Activated CD4-positive, alpha-beta T cell treated with anti-CD3 and anti-CD28 coated beads, Interleukin-2, amount 50 U/mL, for 24 hours (primary cell): ENCODE data around the gene OGFOD1.

ENCODE experiments used
- DNase-seq, 2 donors: peaks; one replicate each; pipeline ENCODE4 v3.0.0-alpha.2; 2020; ENCODE audit warnings: low read depth in 1 of 2, low spot score in 1 of 2

OGFOD1 gene

DNA sequence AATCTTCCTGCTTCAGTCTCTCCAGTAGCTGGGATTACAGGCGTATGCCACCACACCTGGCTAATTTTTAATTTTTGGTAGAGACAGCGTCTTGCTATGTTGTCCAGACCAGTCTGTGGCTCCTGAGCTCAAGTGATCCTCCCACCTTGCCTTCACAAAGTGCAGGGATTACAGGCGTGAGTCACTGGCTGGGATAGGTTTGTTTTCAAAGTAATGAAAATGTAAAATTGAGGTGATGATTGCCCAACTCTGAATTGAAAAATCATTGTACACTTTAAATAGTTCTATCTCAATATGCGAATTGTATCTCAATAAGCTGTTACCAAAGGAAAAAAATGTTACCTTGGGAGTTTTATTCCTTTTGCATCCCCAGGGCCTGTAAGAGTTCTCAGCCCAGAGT, 24.8 kb upstream of the OGFOD1 start:
- DNase-seq: no peak

DNA sequence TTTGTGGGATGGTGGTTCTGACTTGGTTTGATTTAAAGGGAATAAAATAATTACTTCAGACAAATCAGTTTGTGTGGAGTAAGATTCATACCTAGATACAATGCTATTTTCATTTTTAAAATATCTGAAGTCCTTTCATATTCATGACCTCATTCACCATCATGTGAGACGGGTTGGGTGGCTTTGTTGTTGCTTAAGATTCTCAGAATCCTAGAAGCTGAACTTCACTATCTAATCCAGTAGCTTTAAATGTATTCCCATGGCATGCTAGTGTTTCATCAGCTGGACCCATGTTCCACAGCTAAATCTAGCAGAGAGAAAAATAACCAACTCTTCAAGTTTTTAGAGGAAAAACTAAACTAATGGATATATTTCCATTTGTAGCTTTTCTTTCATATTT, 23.3 kb upstream of the OGFOD1 start:
- no peak for DNase-seq

DNA sequence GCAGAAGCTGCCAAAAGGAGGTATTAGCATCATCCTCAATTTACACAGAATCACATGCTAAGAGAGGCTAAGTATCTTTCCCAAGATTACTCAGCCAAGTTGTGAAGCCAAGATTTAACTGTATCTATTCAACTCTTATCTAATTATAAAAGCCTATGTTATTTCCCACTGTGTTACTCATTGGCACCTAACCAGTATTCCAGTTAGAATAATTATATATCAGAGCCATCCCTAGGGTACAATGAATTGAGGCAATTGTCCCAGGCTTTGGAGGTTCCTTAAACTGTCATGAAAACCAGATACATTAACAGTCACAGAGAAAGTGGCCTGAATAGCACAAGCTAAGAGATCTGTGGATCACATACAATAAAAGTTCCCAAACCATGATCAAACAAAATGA, 15.1 kb upstream of the OGFOD1 start:
- no peak for DNase-seq

DNA sequence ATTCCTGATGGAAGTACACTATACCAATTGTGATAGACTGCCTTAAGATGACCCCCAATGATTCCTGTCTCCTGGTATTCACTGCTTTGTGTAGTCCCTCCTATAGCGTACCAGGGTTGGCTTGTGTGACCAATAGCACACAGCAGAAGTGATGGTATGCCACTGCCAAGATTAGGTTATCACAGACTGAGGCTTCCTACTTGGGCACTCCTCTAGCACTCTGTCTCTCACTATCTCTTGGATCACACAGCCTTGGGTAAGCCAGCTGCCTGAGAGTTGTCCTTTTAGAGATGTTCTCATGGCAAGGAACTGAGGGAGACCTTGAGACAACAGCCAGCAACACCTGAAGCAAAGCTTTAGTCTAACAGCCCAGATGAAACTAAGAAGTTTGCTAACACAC, 13.3 kb upstream of the OGFOD1 start:
- no peak for DNase-seq

DNA sequence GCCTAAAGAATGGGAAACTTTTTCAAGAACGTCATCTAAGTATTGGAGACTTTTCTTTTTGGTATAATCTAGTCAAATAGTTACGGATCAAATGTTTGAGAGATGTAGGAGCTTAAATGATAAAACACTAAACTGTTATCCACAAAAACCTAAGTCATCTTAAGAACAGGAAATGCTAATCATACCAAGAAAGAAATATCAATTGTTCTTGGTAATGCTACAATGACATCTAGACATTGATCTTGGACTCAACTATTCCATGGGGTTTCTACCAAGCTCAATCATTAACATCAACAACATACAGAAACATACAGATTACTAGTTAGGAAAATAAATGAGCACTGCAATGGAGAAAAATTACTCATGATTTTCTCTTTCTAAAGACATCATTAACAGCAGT, 4.1 kb upstream of the OGFOD1 start:
- DNase-seq: no peak

DNA sequence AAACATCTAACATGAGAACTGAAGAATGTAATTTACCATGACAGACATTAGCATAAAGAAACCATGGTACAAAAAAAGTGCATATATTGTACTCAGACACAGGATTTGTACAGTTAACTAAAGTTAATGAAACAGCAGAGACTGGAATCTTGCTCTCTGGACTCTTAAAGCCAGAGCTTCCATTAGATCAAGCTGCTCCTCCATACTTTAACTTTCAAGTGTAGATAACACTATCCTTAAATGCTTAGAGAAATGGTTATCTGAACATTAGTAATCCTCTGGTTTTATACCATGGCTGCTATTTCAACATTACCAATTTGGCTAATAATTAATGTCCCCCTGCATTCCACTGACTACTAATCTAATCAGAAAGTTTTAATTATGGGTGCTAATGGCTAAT, 3.3 kb upstream of the OGFOD1 start:
- no peak for DNase-seq

DNA sequence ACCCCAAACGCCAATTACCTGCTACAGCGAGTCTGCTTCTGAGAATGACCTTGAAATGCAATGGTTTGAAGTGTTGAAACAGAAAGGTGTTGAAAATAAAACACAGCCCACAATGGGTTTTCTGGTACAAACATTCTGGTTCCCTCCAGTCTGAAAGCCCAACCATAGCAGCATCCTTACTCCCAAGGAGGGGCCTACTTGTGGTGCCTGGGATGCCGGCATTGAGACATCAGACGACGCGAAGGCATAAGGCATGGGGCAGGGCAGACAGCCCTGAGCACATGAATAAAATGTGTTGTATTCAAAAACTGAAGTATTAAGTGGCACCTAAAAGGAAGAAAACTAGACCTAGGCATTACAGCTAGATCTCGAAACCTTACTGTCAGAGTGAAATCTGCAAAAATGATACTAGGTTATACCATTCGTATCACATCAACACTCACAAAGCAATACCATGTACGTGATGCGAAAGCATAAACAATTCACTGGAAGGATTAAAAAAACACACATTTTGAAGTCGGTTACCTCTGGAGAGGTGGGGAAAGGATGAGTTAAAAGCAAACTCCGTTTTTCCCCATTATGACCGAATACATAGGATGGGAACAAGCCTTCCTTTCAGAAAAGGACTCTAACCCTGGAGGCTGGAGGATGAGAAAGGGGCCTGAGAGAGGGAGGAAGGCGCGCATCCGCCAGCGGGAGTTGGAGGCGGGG, 924 bp upstream of the OGFOD1 start:
- no peak for DNase-seq

DNA sequence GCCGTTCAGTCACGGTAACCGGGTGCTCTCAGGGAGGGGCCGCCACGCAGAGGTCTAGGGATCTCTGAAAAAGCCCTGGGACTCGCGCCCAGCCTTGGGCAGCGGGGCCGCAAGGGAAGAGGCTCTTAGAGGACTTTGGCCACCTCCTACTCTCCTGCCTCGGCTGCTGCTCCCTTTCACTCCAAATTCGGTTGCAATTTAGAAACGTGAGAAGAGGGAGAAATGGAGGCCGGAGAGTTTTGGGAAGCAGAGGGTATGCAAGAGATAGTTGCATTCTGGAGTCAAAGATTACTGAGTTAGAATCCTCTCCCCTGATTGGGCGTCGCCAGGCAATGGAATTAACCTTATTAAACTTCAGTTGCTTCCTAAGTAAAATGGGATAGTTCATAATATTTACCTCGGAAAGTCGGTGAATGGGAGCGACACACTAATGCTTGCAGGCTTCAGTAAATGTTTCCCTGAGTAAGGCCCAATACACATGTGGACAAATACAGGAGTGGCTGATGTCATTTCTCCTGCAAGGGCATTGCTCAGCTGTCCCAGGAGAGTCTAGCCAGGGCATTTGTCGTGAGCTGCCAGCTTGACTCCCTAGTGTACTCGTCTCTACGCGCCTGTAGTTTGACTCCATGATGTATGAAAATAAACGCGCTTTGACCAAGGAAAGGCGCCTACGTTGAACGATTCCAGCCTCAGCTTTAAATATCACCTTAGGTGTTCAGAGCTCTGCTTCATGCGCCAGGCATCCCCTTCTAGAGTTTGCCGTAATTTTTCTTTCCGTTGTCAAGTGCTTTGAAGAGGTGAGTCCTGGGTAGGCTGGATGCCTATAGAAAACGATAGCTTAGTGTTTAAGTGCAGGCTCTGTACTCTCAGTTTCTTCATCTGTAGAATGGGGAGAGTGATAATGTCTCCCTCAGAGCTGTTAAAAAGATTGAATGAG, 667 bp downstream of the OGFOD1 start:
- no peak for DNase-seq

DNA sequence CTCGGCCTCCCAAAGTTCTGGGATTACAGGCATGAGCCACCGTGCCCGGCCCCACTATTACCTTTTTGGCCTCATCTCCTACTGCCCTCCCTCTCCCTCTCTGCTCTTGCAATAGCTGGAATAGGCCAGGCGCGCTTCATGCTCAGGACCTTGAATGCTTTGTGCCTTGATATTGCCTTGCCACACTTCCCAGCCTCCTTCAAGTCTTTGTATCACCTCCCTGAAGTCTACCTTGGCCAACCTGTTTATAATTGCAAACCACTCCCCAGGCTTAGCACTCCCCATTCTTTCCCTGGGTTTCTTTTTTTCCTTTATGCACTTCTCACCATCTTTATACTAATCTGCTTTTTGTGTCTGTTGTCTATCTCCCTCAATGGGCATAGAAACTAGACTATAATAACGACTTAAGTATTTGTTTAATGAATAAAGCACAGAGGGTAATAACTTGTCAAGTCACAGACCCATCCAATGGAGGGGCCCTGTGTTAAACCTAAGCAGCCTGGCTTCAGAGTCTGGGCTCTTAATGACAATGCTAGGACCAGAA, 6.6 kb downstream of the OGFOD1 start:
- DNase-seq: no peak

DNA sequence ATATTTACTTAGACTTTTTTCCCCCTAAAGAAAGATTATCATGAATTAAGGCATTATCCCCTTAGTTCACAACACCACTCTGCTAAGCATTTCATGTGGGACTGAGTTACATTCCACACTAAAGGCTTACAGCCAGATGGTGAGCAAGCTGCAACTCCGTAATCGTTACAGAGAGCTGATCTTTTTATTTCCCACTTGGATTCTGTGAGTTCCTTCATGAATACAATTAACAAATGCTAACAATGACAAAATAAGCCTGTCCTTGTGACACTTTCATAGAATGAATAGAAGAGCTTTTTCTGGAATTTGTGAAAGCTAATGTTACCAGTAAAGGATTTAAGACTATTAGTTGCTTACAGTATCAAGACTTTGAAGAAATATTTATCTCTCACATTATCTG, 8.7 kb downstream of the OGFOD1 start:
- no peak for DNase-seq

DNA sequence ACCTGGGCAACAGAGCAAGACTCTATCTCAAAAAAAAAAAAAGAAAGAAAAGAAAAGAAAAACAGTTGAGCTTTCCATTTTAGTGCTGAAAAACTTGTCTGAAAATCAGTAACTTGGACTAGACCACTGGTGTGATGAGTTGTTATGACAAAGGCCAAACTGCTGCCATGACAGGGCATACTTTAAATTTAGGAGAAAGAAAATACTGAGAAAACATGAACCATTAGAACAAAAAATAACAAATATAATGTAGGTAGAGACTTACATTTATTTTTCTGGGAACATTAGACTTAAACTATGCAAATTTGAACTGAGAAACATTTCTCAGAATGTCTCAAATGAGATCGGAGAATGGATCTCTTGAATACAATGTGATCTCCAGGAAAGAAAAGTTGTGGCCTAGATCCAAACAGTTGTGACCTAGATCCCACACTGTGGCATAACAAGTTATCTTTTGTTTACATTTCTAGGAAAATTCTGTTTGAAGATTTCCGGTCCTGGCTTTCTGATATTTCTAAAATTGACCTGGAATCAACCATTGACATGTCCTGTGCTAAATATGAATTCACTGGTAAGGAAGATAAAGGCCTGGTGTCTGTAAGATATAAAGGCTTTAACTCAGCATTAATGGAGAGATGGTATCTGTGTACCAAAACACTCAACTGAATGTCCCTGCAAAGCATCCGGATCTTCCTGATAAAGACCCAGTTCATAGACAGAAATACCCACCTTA, 10.9 kb downstream of the OGFOD1 start:
- DNase-seq: no peak

DNA sequence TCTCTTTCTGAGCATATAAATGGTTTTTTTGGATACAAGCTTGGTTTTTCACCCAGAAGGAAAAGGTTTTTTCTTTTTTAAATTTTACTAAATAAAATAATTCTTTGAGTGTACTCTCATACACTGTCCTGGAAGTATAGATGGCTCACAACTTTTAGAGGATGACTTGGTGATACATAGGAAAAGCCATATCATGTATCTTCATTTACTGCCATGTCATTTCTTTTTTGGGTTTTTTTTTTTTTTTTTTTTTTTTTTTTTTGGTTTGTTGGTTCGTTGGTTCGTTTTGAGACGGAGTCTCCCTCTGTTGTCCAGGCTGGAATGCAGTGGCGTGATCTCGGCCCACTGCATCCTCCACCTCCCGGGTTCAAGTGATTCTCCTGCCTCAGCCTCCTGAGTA, 11.8 kb downstream of the OGFOD1 start:
- DNase-seq: no peak

DNA sequence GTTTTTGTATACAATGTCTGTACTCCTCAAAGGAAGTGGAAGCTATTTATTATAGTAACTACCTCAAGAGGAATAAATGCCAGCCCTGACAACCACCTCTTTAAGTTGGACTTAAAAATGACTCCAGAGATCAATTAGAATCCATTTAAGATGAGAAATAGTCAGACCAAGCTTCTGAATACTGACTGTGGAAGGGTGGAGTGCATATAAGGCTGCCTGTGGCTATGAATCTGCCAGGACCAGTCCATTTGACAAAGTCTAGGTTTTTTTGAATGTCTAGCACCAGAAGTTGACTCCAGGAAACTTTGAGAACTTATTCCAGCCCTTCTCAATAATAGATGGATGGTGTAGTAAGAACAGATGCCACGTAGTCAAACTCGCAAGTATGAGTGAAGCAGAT, 15.0 kb downstream of the OGFOD1 start:
- no peak for DNase-seq

DNA sequence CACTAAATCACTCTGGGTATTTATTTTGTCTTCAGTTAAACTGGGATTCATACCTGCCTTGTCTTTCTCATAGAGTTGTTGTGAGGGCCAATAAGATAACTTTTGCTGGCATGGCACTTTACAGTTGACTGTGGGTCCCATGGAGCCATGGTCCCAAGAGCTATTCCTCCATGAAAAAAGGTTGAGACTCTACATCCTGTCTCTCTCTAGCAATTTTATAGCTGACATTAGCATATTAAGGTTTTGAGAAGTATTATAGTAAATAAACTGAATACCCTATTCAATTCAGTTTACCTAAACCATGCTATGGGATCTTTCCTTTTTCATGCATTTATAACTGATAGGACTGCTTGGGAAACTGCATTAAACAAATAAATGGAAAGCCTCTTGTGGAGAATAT, 17.4 kb downstream of the OGFOD1 start:
- no peak for DNase-seq

DNA sequence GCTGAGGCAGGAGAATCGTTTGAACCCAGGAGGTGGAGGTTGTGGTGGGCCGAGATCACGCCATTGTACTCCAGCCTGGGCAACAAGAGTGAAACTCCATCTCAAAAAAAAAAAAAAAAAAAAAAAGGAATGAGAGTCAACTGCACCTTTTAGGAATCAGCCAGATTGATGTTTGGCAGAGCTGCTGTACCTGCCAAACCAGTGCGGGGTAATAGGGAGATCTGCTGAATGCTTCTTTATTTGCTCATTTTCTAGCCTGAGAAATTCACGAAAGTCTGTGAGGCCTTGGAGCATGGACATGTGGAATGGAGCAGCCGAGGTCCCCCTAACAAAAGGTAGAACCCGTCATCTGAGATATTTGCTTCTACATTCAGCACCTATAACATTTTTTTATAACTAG, 18.4 kb downstream of the OGFOD1 start:
- DNase-seq: no peak

DNA sequence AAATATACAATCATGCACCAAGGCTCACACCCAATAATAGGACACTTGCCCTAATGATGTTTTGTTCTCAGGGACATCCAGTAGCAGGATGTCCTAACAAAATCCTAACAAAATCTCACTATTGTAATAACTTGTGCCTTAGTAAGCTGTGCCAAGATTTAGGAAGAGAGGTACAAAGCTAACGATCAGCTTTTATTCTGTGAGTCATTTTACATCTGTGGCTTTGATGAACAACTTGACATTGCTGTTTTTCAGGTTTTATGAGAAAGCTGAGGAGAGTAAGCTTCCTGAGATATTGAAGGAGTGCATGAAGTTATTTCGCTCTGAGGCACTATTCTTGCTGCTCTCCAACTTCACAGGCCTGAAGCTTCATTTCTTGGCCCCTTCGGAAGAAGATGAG, 18.9 kb downstream of the OGFOD1 start:
- no peak for DNase-seq

DNA sequence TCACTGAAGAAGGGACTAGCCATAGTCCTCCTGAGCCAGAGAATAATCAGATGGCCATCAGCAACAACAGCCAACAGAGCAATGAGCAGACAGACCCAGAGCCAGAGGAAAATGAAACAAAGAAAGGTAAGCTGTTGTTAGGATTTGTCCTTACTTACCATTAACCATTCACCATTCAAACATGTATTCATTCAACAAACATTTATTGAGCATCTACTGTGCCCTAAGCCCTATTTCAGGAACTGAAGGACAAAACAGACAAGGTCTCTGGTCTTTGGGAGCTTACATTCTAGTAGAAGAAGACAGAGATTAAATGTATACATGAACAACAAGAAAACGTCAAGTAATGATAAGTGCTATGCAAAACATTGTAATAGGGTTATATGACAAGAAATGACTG, 19.3 kb downstream of the OGFOD1 start:
- no peak for DNase-seq

DNA sequence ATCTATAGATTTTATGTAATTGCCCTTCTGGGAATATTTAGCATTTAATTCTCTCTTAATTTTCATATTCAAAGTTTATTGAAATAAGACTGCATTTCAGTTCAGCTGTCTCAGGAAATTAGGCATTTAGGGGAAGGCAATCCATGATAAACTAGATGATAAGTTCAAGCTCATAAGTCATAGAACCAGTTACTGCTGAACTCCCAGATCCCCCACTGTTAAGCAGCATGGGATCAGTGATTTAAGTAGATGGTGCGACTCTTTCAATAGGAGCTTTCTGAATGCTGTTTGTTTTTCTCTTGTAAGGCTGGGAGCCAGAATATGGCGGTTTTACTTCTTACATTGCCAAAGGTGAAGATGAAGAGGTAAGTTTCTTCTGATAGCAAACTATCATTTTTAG, 23.8 kb downstream of the OGFOD1 start:
- DNase-seq: no peak

DNA sequence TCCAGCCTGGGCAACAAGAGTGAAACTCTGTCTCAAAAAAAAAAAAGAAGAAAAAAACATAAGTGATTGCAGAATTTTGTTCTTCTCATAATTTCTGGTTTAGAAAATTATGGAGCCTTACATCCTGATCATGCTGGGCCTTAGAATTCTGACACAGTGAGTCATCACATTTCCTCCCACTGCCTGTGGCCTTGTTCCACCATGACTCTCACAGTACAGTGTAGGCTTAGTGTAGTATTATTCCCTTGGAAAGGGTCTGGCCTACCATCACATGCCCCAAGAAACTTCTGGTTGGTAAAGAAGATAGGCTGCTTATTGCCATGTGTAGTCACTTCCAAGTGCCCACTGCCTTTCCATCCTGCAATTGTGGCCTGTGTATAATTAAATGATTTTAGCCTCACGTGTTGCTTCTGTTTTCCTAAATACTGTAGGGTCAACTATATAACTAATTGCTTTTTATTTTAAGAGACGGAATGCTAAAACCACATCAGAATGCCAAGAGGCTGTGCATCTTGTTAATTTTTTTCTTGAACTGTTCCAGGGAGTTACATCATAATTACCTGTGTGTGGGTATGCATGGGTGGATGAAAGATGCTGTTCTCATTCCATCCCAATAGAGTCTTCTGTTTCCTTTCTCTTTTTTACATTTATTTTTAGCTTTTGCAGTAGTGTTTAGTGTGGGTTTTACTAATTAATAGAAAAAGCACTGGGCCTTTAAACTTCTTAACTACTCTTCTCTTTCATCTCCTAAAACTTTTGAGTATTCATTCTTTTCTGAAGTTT, 25.9 kb downstream of the OGFOD1 start:
- peak in 1 of 2 donors; percentile 14 for DNase-seq

DNA sequence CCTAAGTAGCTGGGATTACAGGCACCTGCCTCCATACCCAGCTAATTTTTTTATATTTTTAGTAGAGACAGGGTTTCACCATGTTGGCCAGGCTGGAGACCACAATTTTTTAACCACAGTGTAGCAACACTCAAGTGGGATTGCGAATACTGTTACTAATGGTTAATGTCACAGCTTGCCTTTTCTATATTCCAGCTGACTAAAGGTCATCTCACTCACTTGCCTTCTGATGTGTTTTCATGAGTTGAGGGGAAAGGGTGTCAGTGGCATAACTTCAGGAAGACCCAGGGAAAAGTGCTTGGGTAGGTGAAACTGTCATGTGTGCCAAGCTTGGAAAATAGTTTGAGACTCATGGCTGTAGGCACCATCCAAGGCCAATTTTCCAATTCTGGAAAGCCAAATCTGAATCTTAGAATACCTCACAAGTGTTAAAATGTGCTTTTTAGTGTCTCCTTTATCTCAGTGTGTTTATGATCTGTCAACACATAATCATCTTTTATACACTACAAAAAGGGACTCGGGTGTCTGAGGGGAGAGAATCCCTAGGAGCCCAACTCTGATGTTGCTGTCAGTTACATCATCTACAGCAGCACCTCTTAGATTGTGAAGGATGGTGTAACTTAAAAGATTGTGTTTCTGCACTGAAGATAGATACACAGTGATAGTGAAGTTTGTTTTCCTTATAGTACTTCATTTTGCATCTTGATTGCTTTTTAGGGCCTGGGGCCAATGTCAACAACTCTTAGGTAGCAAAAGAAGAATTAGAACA, 27.1 kb downstream of the OGFOD1 start:
- no peak for DNase-seq
